Brain microvascular endothelial cell (primary cell): ENCODE data around the gene TPST2.

Source experiments
- DNase-seq: peaks from one replicate; pipeline ENCODE4 v3.0.0-alpha.2; 2020
- H3K27ac ChIP-seq: fragments of 250-450 bp; sonication (Bioruptor Pico); 2 replicates; pipeline ENCODE4 v1.5.1; 2020; ENCODE audit warnings: mild to moderate bottlenecking, moderate library complexity
- H3K27me3 ChIP-seq: fragments of 250-450 bp; sonication (Bioruptor Pico); replicated peaks from 2 replicates; pipeline ENCODE4 v1.5.1; 2020; ENCODE audit warnings: mild to moderate bottlenecking
- H3K36me3 ChIP-seq: fragments of 250-450 bp; sonication (Bioruptor Pico); replicated peaks from 2 replicates; pipeline ENCODE4 v1.5.1; 2020; ENCODE audit warnings: mild to moderate bottlenecking
- H3K4me3 ChIP-seq: 2 replicates; pipeline ENCODE4 v1.5.1; 2011; ENCODE audit warnings: low read depth, mild to moderate bottlenecking, control low read depth, low read length, moderate library complexity
- in situ Hi-C: cut with HindIII; loops from 2 replicates; pipeline ENCODE4 v1.10.0; 2017; ENCODE audit warnings: low sequenced_read_pairs, low pct_ligation_motif_present
- TF ChIP-seq, protein P1 (sequence below): IDR thresholded peaks from 2 replicates; pipeline ENCODE4 v1.5.1; 2011; ENCODE audit warnings: low read depth, mild to moderate bottlenecking, moderate library complexity, low read length, control low read depth, inconsistent platforms; ENCODE audit errors: missing control alignments

The TPST2 gene

DNA sequence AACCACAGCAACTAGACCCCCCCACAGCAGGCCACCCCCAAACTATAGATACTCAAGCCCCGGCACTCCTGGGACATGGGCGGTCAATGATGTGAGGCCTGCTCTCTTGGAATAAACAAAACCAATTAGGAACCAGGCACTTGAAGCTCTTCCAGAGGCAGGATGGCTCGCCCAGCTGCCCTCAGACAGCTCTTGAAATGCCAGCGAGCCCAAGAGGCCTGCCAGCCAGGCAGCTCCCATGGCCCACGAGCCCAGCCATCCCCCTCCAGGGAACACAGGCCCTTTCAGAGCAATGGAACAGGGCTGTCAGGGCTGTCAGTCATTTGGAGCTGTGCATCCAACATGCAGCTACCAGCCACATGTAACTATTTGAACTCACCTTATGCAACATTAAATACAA lies 43.6 kb downstream of the TPST2 start:
- H3K4me3 ChIP-seq = no peak overlapping the region
- H3K27ac ChIP-seq = no peak overlapping the region
- TF ChIP-seq, protein P1, sequence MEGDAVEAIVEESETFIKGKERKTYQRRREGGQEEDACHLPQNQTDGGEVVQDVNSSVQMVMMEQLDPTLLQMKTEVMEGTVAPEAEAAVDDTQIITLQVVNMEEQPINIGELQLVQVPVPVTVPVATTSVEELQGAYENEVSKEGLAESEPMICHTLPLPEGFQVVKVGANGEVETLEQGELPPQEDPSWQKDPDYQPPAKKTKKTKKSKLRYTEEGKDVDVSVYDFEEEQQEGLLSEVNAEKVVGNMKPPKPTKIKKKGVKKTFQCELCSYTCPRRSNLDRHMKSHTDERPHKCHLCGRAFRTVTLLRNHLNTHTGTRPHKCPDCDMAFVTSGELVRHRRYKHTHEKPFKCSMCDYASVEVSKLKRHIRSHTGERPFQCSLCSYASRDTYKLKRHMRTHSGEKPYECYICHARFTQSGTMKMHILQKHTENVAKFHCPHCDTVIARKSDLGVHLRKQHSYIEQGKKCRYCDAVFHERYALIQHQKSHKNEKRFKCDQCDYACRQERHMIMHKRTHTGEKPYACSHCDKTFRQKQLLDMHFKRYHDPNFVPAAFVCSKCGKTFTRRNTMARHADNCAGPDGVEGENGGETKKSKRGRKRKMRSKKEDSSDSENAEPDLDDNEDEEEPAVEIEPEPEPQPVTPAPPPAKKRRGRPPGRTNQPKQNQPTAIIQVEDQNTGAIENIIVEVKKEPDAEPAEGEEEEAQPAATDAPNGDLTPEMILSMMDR = no peak
- H3K36me3 ChIP-seq = peaks cover 5% of the 10 kb centered on the region
- no peak for DNase-seq
- in situ Hi-C loops = no loop called here
- H3K27me3 ChIP-seq = no peaks in the 10 kb centered on the region

DNA sequence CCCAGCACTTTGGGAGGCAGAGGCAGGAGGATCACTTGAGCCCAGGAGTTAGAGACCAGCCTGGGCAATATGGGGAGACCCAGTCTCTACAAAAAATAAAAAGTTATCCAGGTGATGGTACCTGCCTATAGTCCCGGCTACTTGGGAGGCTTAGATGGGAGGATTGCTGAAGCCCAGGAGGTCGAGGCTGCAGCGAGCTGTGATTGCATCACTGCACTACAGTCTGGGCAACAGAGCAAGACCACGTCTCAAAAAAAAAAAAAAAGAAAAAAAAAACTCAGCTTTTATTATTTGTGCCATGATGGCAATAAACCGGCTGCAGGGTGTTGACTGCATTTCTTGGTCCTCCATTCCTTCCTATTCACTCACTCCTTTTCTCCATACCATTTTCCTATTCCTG lies 44.1 kb downstream of the TPST2 start:
- DNase-seq = no peak
- in situ Hi-C loops = no loop called here
- H3K27me3 ChIP-seq = no peaks in the 10 kb centered on the region
- H3K4me3 ChIP-seq = no peak overlapping the region
- H3K36me3 ChIP-seq = peaks cover 8% of the 10 kb centered on the region
- TF ChIP-seq, protein P1 = no peak
- H3K27ac ChIP-seq = no peak overlapping the region

DNA sequence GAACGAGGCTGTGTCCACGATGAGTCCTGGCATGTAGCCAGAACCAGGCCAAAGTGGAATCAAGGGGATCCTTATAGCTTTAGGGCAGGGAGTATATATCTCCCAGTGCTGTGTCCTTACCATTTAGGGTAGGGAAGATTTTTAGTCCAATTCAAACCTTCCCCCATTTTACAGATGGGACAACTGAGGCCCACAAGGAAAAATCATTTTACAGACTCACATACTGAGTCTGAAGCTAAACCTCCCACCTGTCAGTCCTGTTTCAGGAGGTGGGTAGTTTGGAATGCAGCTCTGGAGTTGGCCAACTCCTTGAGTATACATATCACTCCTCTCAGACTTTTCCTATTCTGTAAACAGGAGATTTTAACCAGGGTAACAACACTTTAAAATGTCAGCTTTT lies 44.5 kb downstream of the TPST2 start:
- peaks cover 12% of the 10 kb centered on the region for H3K36me3 ChIP-seq
- no peak overlapping the region for H3K4me3 ChIP-seq
- no peak overlapping the region for H3K27ac ChIP-seq
- in situ Hi-C loops = no loop called here
- no peaks in the 10 kb centered on the region for H3K27me3 ChIP-seq
- DNase-seq = no peak
- TF ChIP-seq, protein P1 = no peak

DNA sequence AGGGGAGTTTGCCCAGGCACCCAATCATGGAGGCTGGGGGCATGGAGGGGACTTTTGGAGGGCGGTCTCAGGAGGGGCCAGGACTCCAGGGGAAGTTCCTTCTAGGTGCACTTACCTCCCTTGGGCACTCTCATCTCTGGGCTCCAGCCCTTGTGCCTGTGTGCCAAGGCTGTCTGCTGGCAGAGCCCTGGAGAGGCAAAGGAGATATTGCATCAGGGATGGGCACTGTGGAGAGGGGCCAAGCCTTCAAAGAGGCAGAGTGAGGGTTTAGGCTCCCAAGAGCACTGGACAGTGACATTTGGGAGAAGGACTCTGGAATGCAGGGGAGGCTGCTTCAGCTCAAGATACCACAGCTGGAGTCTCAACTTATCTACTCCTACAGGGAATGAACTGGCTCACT lies 45.4 kb downstream of the TPST2 start:
- H3K27ac ChIP-seq = no peak overlapping the region
- DNase-seq = no peak
- in situ Hi-C loops = no loop called here
- H3K27me3 ChIP-seq = no peaks in the 10 kb centered on the region
- no peak overlapping the region for H3K4me3 ChIP-seq
- TF ChIP-seq, protein P1 = no peak
- H3K36me3 ChIP-seq = peaks cover 20% of the 10 kb centered on the region

DNA sequence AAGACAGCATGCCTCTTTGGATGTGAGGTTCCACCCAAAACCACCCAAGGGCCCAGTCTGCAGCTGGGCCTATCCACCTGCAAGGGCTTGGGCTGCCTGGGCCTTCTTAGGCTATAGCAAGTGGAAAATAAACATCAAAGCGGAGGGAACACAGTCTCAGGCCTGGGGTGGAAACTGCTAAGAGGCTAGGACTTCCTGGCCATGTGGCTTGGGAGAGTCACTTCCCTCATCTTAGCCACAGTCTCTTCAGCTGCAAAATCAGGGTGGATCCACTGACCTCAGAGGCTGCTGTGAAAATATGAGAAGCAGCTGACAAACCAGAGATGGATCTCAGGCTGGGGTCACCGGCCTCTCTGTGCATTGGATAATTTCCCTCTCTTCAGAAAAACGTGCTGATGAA lies 47.1 kb downstream of the TPST2 start:
- Histone ChIP-seq H3K27me3 (no peaks in the 10 kb centered on the region), H3K27ac (no peak overlapping the region), H3K4me3 (no peak overlapping the region), H3K36me3 (peaks cover 25% of the 10 kb centered on the region)
- no peak for DNase-seq
- TF ChIP-seq, protein P1 = no peak
- in situ Hi-C loops = no loop called here

DNA sequence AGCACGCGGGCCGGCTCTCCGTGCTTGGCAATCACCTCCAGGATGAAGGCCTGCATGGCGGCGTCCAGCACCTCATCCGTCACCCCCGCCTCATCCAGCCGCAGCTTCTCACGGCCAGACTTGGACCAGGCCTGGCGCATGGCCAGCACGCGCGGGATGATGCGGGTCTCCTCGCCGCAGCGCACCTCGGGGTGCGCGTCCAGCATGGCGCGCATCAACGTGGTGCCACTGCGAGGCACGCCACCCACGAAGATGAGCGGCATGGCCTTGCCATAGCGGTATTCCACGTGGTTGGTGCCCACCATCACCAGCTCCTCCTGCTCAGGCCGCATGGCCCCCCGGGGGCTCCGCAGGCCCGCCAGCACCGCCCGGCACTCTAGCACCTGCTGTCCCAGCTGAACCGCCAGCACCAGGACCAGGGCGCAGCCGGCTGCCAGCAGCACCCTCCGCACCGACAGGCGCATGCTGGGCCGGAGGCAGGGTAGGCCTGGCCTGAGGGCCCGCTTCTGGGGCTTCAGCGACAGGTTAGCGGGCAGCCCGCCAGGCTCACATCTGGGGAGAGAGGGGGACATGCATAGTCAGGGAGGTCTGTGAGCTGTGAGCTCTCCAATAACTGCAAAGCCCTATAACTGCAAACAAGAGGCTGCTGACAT lies 48.6 kb downstream of the TPST2 start:
- in situ Hi-C loops = no loop called here
- Histone ChIP-seq H3K27ac (no peak overlapping the region), H3K27me3 (no peaks in the 10 kb centered on the region), H3K4me3 (no peak overlapping the region), H3K36me3 (peaks cover 31% of the 10 kb centered on the region)
- TF ChIP-seq, protein P1 = no peak
- DNase-seq = no peak
